MCF 10A (cell line): ENCODE results near the gene KCNH1. TPM values are rescaled to one million over a fixed set of nuclear protein-coding genes. Genes with fewer than 3 reads are reported as not detected.

Experiments used
- BruUV-seq: library from RNA; stranded (reverse); fragments of 400-500 nt; replicated peaks from 2 replicates; lab custom pipeline; 2021; lab: Mats Ljungman, UMichigan
- CTCF ChIA-PET: fragments of 300-600 bp; sonication (Branson Sonifier 250); formaldehyde crosslinking; extraction: SDS; loops from one replicate; lab custom pipeline; 2021; ENCODE audit warnings: antibody characterized with exemption, inconsistent platforms; lab: Yijun Ruan, JAX
- POLR2A ChIA-PET: fragments of 300-600, 350-650 bp; sonication (Branson Sonifier 250); formaldehyde crosslinking; extraction: SDS; loops from one replicate; lab custom pipeline; 2020; ENCODE audit warnings: antibody characterized with exemption, inconsistent platforms; lab: Yijun Ruan, JAX
- DNase-seq: peaks from one replicate; pipeline ENCODE4 v3.0.0-alpha.2; 2018; ENCODE audit not compliant: unreplicated experiment
- H3K27ac Mint-ChIP-seq: one replicate; pipeline ENCODE4 v1.8.0; 2022; ENCODE audit warnings: mild to moderate bottlenecking, low read depth, mixed read lengths; ENCODE audit not compliant: unreplicated experiment
- H3K27me3 Mint-ChIP-seq: one replicate; pipeline ENCODE4 v1.8.0; 2022; ENCODE audit warnings: mixed read lengths; ENCODE audit not compliant: insufficient read depth, unreplicated experiment
- H3K36me3 Mint-ChIP-seq: one replicate; pipeline ENCODE4 v1.8.0; 2022; ENCODE audit warnings: mild to moderate bottlenecking, moderate library complexity, mixed read lengths; ENCODE audit not compliant: insufficient read depth, unreplicated experiment
- H3K4me1 Mint-ChIP-seq: one replicate; pipeline ENCODE4 v1.8.0; 2022; ENCODE audit warnings: mixed read lengths; ENCODE audit not compliant: insufficient read depth, unreplicated experiment
- H3K4me3 Mint-ChIP-seq: one replicate; pipeline ENCODE4 v1.8.0; 2022; ENCODE audit warnings: mild to moderate bottlenecking, moderate library complexity, mixed read lengths; ENCODE audit not compliant: unreplicated experiment
- H3K9me3 Mint-ChIP-seq: one replicate; pipeline ENCODE4 v1.8.0; 2022; ENCODE audit warnings: mixed read lengths; ENCODE audit not compliant: unreplicated experiment
- CTCF ChIP-seq: fragments of 200-600 bp; IDR thresholded peaks from one replicate; pipeline ENCODE4 v1.8.0; 2022; ENCODE audit warnings: antibody characterized with exemption, mild to moderate bottlenecking; ENCODE audit not compliant: unreplicated experiment
- intact Hi-C: fragments of 100-400 bp; cut with micrococcal nuclease; formaldehyde crosslinking; loops from 2 replicates; pipeline ENCODE4 v1.14.1; 2022
- total RNA-seq: library from RNA; stranded (reverse); gene quantifications from 2 replicates; pipeline ENCODE4 v1.2.3, GENCODE V29; 2022

Gene KCNH1
- total RNA-seq, 1 experiment from 2014 or later, result 0.19 TPM

GRCh38 chr1:210728437-210729149 lies 405.4 kb downstream of the KCNH1 start:
- intact Hi-C loops, result no loop called here
- ChIA-PET CTCF (interaction anchor here (1.3 to 1.6 kb wide), 2 partner anchors 10 to 23 kb away, joined by 3 to 5 read pairs; no protein-coding TSS in a partner anchor), POLR2A (no interaction called here)
- no peaks in the 10 kb centered on the region for H3K36me3 Mint-ChIP-seq
- H3K27me3 Mint-ChIP-seq, result peaks cover 15% of the 10 kb centered on the region
- TF ChIP-seq CTCF, result no peak
- no peak overlapping the region for H3K27ac Mint-ChIP-seq
- no TSS peak for BruUV-seq
- no peaks in the 10 kb centered on the region for H3K4me1 Mint-ChIP-seq
- H3K9me3 Mint-ChIP-seq, result no peaks in the 10 kb centered on the region
- no peak for DNase-seq
- H3K4me3 Mint-ChIP-seq, result no peak overlapping the region

- H3K9me3 Mint-ChIP-seq, result no peaks in the 10 kb centered on the region
- no peak overlapping the region for H3K27ac Mint-ChIP-seq
- no peak for TF ChIP-seq CTCF
- H3K27me3 Mint-ChIP-seq, result peaks cover 15% of the 10 kb centered on the region
- no peaks in the 10 kb centered on the region for H3K36me3 Mint-ChIP-seq
- DNase-seq, result no peak
- ChIA-PET CTCF (interaction anchor here (0.6 kb wide), 1 partner anchor 65 kb away, joined by 3 read pairs; no protein-coding TSS in a partner anchor), POLR2A (no interaction called here)
- H3K4me1 Mint-ChIP-seq, result no peaks in the 10 kb centered on the region
- no peak overlapping the region for H3K4me3 Mint-ChIP-seq
- intact Hi-C loops, result loop anchor here (2.0 kb wide), 1 partner anchor 129 kb away; no protein-coding TSS in a partner anchor
- no TSS peak for BruUV-seq
These were observed 406.2 kb downstream of the KCNH1 start for GRCh38 chr1:210727709-210728108.

GRCh38 chr1:210726621-210727020 lies 407.3 kb downstream of the KCNH1 start:
- Mint-ChIP-seq H3K27ac (no peak overlapping the region), H3K4me1 (no peaks in the 10 kb centered on the region), H3K9me3 (no peaks in the 10 kb centered on the region), H3K36me3 (no peaks in the 10 kb centered on the region), H3K4me3 (no peak overlapping the region), H3K27me3 (peaks cover 15% of the 10 kb centered on the region)
- TF ChIP-seq CTCF, result no peak
- ChIA-PET POLR2A (no interaction called here), CTCF (no interaction called here)
- no TSS peak for BruUV-seq
- peak; percentile 88 for DNase-seq
- intact Hi-C loops, result loop anchor here (1.0 to 2.0 kb wide), 2 partner anchors 13 to 128 kb away; no protein-coding TSS in a partner anchor

- no peaks in the 10 kb centered on the region for H3K9me3 Mint-ChIP-seq
- peaks cover 15% of the 10 kb centered on the region for H3K27me3 Mint-ChIP-seq
- ChIA-PET POLR2A (no interaction called here), CTCF (interaction anchor here (0.6 to 1.1 kb wide), 3 partner anchors 9 to 134 kb away, joined by 3 to 4 read pairs (median 3); no protein-coding TSS in a partner anchor)
- BruUV-seq, result no TSS peak
- no peak overlapping the region for H3K4me3 Mint-ChIP-seq
- TF ChIP-seq CTCF, result no peak
- H3K27ac Mint-ChIP-seq, result no peak overlapping the region
- no peaks in the 10 kb centered on the region for H3K36me3 Mint-ChIP-seq
- DNase-seq, result no peak
- H3K4me1 Mint-ChIP-seq, result no peaks in the 10 kb centered on the region
- intact Hi-C loops, result no loop called here
These were observed 409.2 kb downstream of the KCNH1 start for GRCh38 chr1:210724768-210725167.
